HepG2 (cell line): ENCODE results near the gene FOXRED2. TPM values are rescaled to one million over a fixed set of nuclear protein-coding genes. Genes with fewer than 3 reads are reported as not detected.
A peak's percentile ranks its signal among the peaks of the same experiment; 100 is the strongest.

Experiments
- ATF4 ChIP-seq, 2 experiments: fragments of 450-650 bp in 1 of 2; sonication (generic) in 1 of 2; formaldehyde crosslinking; IDR thresholded peaks; 2 replicates each; pipeline versions ENCODE4 v1.5.0 to v1.8.0; 2020 to 2022; ENCODE audit warnings: mild to moderate bottlenecking in 1 of 2, missing genetic modification reagents in 1 of 2
- CAMTA2 ChIP-seq: sonication (generic); formaldehyde crosslinking; IDR thresholded peaks from 2 replicates; pipeline ENCODE4 v1.4.0; 2020; ENCODE audit warnings: mild to moderate bottlenecking, missing genetic modification reagents, borderline replicate concordance
- FOSL1 ChIP-seq: sonication (generic); formaldehyde crosslinking; IDR thresholded peaks from 2 replicates; pipeline ENCODE4 v1.9.0; 2021; ENCODE audit warnings: missing genetic modification reagents, borderline replicate concordance
- GRHL1 ChIP-seq: sonication (generic); formaldehyde crosslinking; conservative IDR thresholded peaks from 2 replicates; pipeline ENCODE4 v1.8.0; 2022; ENCODE audit warnings: missing genetic modification reagents
- JUND ChIP-seq: sonication (generic); formaldehyde crosslinking; IDR thresholded peaks from 2 replicates; pipeline ENCODE4 v1.8.0; 2022; ENCODE audit warnings: mild to moderate bottlenecking, missing genetic modification reagents
- MTA1 ChIP-seq: sonication (generic); formaldehyde crosslinking; IDR thresholded peaks from 2 replicates; pipeline ENCODE4 v1.4.0; 2020; ENCODE audit warnings: missing genetic modification reagents, mild to moderate bottlenecking, borderline replicate concordance
- NFE2 ChIP-seq: sonication (generic); formaldehyde crosslinking; IDR thresholded peaks from 2 replicates; pipeline ENCODE4 v1.4.0; 2020; ENCODE audit warnings: missing genetic modification reagents
- RXRA ChIP-seq: sonication (generic); formaldehyde crosslinking; IDR thresholded peaks from 2 replicates; pipeline ENCODE4 v1.5.1; 2020; ENCODE audit warnings: missing genetic modification reagents
- SAFB2 ChIP-seq: sonication (generic); formaldehyde crosslinking; IDR thresholded peaks from 2 replicates; pipeline ENCODE4 v1.5.1; 2020; ENCODE audit warnings: missing genetic modification reagents, low read depth, mild to moderate bottlenecking, borderline replicate concordance
- SMAD3 ChIP-seq: sonication (generic); formaldehyde crosslinking; IDR thresholded peaks from 2 replicates; pipeline ENCODE4 v1.4.0; 2020; ENCODE audit warnings: missing genetic modification reagents
- ZBTB7A ChIP-seq: sonication (generic); formaldehyde crosslinking; IDR thresholded peaks from 2 replicates; pipeline ENCODE4 v1.8.0; 2022; ENCODE audit warnings: mild to moderate bottlenecking, missing genetic modification reagents
- ZFP90 ChIP-seq: sonication (generic); formaldehyde crosslinking; IDR thresholded peaks from 2 replicates; pipeline ENCODE4 v1.8.0; 2022; ENCODE audit warnings: missing genetic modification reagents, mild to moderate bottlenecking, inconsistent platforms, borderline replicate concordance
- ZNF326 ChIP-seq: sonication (generic); formaldehyde crosslinking; IDR thresholded peaks from 2 replicates; pipeline ENCODE4 v1.4.0; 2020; ENCODE audit warnings: missing genetic modification reagents, borderline replicate concordance
- ZNF333 ChIP-seq: sonication (generic); formaldehyde crosslinking; IDR thresholded peaks from 2 replicates; pipeline ENCODE4 v1.4.0; 2020; ENCODE audit warnings: mild to moderate bottlenecking, missing genetic modification reagents, borderline replicate concordance
- ZNF460 ChIP-seq: sonication (generic); formaldehyde crosslinking; IDR thresholded peaks from 2 replicates; pipeline ENCODE4 v1.5.1; 2020; ENCODE audit warnings: missing genetic modification reagents, mild to moderate bottlenecking, borderline replicate concordance
- ZNF674 ChIP-seq: sonication (generic); formaldehyde crosslinking; IDR thresholded peaks from 2 replicates; pipeline ENCODE4 v1.5.0; 2020; ENCODE audit warnings: low read depth, mild to moderate bottlenecking, missing genetic modification reagents
- ZNF709 ChIP-seq: sonication (generic); formaldehyde crosslinking; IDR thresholded peaks from 2 replicates; pipeline ENCODE4 v1.5.0; 2020; ENCODE audit warnings: mild to moderate bottlenecking, missing genetic modification reagents
- ZNF773 ChIP-seq: sonication (generic); formaldehyde crosslinking; IDR thresholded peaks from 2 replicates; pipeline ENCODE4 v1.4.0; 2020; ENCODE audit warnings: missing genetic modification reagents, borderline replicate concordance
- polyA plus RNA-seq, 8 experiments: library from polyadenylated mRNA; depleted of rRNA in 3 of 8; stranded (reverse) in 7 of 8; unstranded in 1 of 8; fragments of >200 nt; fragmentation: Illumina TruSeq in 4 of 8; extraction: Trizol in 4 of 8; gene quantifications; 2 replicates each; pipeline versions ENCODE4 v1.2.1 to v1.2.3, GENCODE V29; 2011 to 2016; ENCODE audit warnings: low read depth in 4 of 8, missing spikeins in 1 of 8, mixed read lengths in 1 of 8; ENCODE audit not compliant: insufficient read depth in 1 of 8
- total RNA-seq, 5 experiments: library from RNA; depleted of rRNA; stranded (reverse); fragments of >200 nt; fragmentation: Illumina TruSeq; extraction: Trizol; gene quantifications; 2 replicates each; pipeline ENCODE4 v1.2.3, GENCODE V29; 2016; ENCODE audit warnings: low read depth in 1 of 5
- TF ChIP-seq, protein P1 (sequence below): sonication (generic); formaldehyde crosslinking; IDR thresholded peaks from 2 replicates; pipeline ENCODE4 v1.8.0; 2022; ENCODE audit warnings: mild to moderate bottlenecking, missing genetic modification reagents
- TF ChIP-seq, protein P2 (sequence below): sonication (generic); formaldehyde crosslinking; IDR thresholded peaks from 2 replicates; pipeline ENCODE4 v1.4.0; 2020; ENCODE audit warnings: mild to moderate bottlenecking, missing genetic modification reagents, borderline replicate concordance

Gene FOXRED2
- total and polyA plus RNA-seq, 2 of the 13 experiments (the other 11 are each of a cell fraction or from before 2014, with no cell fraction given) = 9.3 to 28.1 TPM

GRCh38 chr22:36481393-36482168, 25.3 kb downstream of the FOXRED2 start, which contains the start of gene TXN2 (continued):
- TF ChIP-seq ZNF333 (CRISPR knock-in tag) (peak; percentile 32; the same call in 1 of the 2 replicates), MTA1 (CRISPR knock-in tag) (no peak), ZNF460 (CRISPR knock-in tag) (no peak; the same call in 1 of the 2 replicates), RXRA (CRISPR knock-in tag) (peak; percentile 37; the same call in 1 of the 2 replicates), FOSL1 (no peak), JUND (CRISPR knock-in tag) (no peak; the same call in 1 of the 2 replicates), SMAD3 (no peak), ZNF674 (CRISPR knock-in tag) (no peak), NFE2 (no peak), ZNF709 (CRISPR knock-in tag) (no peak), ATF4 (CRISPR knock-in tag; IDR thresholded peaks at IDR 0.05) (peak in 1 of 2 experiments; percentile 13; a peak in 1 of 4 replicates), SAFB2 (no peak), GRHL1 (no peak), ZBTB7A (CRISPR knock-in tag) (no peak), ZNF326 (CRISPR knock-in tag) (0 out of 2 replicates have a peak, but pooled peaks have one; percentile 57), CAMTA2 (CRISPR knock-in tag) (no peak), ZFP90 (CRISPR knock-in tag) (no peak; the same call in 1 of the 2 replicates), ZNF773 (CRISPR knock-in tag) (0 out of 2 replicates have a peak, but pooled peaks have one; percentile 49)
- TF ChIP-seq, protein P1, sequence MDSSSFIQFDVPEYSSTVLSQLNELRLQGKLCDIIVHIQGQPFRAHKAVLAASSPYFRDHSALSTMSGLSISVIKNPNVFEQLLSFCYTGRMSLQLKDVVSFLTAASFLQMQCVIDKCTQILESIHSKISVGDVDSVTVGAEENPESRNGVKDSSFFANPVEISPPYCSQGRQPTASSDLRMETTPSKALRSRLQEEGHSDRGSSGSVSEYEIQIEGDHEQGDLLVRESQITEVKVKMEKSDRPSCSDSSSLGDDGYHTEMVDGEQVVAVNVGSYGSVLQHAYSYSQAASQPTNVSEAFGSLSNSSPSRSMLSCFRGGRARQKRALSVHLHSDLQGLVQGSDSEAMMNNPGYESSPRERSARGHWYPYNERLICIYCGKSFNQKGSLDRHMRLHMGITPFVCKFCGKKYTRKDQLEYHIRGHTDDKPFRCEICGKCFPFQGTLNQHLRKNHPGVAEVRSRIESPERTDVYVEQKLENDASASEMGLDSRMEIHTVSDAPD (CRISPR knock-in tag) = peak; percentile 39; the same call in 1 of the 2 replicates
- TF ChIP-seq, protein P2, sequence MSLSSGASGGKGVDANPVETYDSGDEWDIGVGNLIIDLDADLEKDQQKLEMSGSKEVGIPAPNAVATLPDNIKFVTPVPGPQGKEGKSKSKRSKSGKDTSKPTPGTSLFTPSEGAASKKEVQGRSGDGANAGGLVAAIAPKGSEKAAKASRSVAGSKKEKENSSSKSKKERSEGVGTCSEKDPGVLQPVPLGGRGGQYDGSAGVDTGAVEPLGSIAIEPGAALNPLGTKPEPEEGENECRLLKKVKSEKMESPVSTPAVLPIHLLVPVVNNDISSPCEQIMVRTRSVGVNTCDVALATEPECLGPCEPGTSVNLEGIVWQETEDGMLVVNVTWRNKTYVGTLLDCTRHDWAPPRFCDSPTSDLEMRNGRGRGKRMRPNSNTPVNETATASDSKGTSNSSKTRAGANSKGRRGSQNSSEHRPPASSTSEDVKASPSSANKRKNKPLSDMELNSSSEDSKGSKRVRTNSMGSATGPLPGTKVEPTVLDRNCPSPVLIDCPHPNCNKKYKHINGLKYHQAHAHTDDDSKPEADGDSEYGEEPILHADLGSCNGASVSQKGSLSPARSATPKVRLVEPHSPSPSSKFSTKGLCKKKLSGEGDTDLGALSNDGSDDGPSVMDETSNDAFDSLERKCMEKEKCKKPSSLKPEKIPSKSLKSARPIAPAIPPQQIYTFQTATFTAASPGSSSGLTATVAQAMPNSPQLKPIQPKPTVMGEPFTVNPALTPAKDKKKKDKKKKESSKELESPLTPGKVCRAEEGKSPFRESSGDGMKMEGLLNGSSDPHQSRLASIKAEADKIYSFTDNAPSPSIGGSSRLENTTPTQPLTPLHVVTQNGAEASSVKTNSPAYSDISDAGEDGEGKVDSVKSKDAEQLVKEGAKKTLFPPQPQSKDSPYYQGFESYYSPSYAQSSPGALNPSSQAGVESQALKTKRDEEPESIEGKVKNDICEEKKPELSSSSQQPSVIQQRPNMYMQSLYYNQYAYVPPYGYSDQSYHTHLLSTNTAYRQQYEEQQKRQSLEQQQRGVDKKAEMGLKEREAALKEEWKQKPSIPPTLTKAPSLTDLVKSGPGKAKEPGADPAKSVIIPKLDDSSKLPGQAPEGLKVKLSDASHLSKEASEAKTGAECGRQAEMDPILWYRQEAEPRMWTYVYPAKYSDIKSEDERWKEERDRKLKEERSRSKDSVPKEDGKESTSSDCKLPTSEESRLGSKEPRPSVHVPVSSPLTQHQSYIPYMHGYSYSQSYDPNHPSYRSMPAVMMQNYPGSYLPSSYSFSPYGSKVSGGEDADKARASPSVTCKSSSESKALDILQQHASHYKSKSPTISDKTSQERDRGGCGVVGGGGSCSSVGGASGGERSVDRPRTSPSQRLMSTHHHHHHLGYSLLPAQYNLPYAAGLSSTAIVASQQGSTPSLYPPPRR (CRISPR knock-in tag) = 0 out of 2 replicates have a peak, but pooled peaks have one; percentile 13
